H1 (cell line): ENCODE results near the gene TFPT. TPM values are rescaled to one million over a fixed set of nuclear protein-coding genes. Genes with fewer than 3 reads are reported as not detected.

Source experiments
- ASH2L ChIP-seq: fragments of 200-600, 300-600 bp; sonication (generic); IDR thresholded peaks from one replicate; pipeline ENCODE4 v1.7.1; 2017; ENCODE audit warnings: low read length
- BRCA1 ChIP-seq: IDR thresholded peaks from 2 replicates; pipeline ENCODE4 v1.6.1; 2012; ENCODE audit warnings: low read depth, low read length, improper control_type of control experiment
- CREB1 ChIP-seq: IDR thresholded peaks from 2 replicates; pipeline ENCODE4 v1.6.1; 2012; ENCODE audit warnings: inconsistent platforms
- CTBP2 ChIP-seq: IDR thresholded peaks from 2 replicates; pipeline ENCODE4 v1.7.0; 2011; ENCODE audit warnings: borderline replicate concordance, mild to moderate bottlenecking, moderate library complexity, mixed read lengths, low read length; ENCODE audit not compliant: insufficient read depth, insufficient read length
- EGR1 ChIP-seq: IDR thresholded peaks from 2 replicates; pipeline ENCODE4 v1.6.1; 2011; ENCODE audit warnings: low read depth, low read length, borderline replicate concordance
- HDAC2 ChIP-seq, 2 experiments: fragments of 300-600 bp in 1 of 2; sonication (generic) in 1 of 2; IDR thresholded peaks; 2 replicates each; pipeline ENCODE4 v1.6.1; 2011 to 2012; ENCODE audit warnings: low read depth in 2 of 2, low read length in 2 of 2, mild to moderate bottlenecking in 2 of 2, moderate library complexity in 2 of 2, borderline replicate concordance in 1 of 2, inconsistent platforms in 1 of 2
- KDM4A ChIP-seq: IDR thresholded peaks from one replicate; pipeline ENCODE4 v1.7.1; 2012; ENCODE audit warnings: low read depth, mild to moderate bottlenecking, moderate library complexity, low read length, inconsistent platforms; ENCODE audit not compliant: severe bottlenecking
- KDM5A ChIP-seq: fragments of 200-600 bp; IDR thresholded peaks from 2 replicates; pipeline ENCODE4 v1.7.1; 2012; ENCODE audit warnings: mild to moderate bottlenecking, low read length, inconsistent platforms, mixed read lengths
- PHF8 ChIP-seq: fragments of 200-600 bp; sonication (generic); conservative IDR thresholded peaks from 2 replicates; pipeline ENCODE4 v1.7.1; 2012; ENCODE audit warnings: low read depth, mild to moderate bottlenecking, inconsistent platforms, low read length, moderate library complexity
- POLR2A ChIP-seq, 2 experiments: IDR thresholded peaks; 1 replicate in 1 of 2; 2 replicates in 1 of 2; pipeline ENCODE4 v1.6.1; 2011; ENCODE audit warnings: low read depth in 2 of 2, low read length in 2 of 2, mild to moderate bottlenecking in 2 of 2; ENCODE audit errors: control extremely low read depth in 1 of 2
- POLR2AphosphoS5 ChIP-seq: IDR thresholded peaks from 2 replicates; pipeline ENCODE4 v1.6.1; 2011; ENCODE audit warnings: low read depth, low read length
- RBBP5 ChIP-seq: IDR thresholded peaks from 2 replicates; pipeline ENCODE4 v1.7.1; 2012; ENCODE audit warnings: low read depth, mild to moderate bottlenecking, inconsistent platforms, low read length, moderate library complexity, borderline replicate concordance
- SIX5 ChIP-seq: IDR thresholded peaks from 2 replicates; pipeline ENCODE4 v1.6.1; 2011; ENCODE audit warnings: mild to moderate bottlenecking, low read depth, low read length
- TAF1 ChIP-seq: IDR thresholded peaks from 2 replicates; pipeline ENCODE4 v1.6.1; 2011; ENCODE audit warnings: mild to moderate bottlenecking, low read depth, low read length
- TBP ChIP-seq: IDR thresholded peaks from 2 replicates; pipeline ENCODE4 v1.6.1; 2011; ENCODE audit warnings: low read depth, low read length, improper control_type of control experiment
- TCF12 ChIP-seq: IDR thresholded peaks from 2 replicates; pipeline ENCODE4 v1.6.1; 2011; ENCODE audit warnings: low read depth, mild to moderate bottlenecking, low read length
- TEAD4 ChIP-seq: IDR thresholded peaks from 2 replicates; pipeline ENCODE4 v1.6.1; 2012; ENCODE audit warnings: low read depth, low read length, inconsistent platforms, mixed read lengths
- YY1 ChIP-seq: IDR thresholded peaks from 2 replicates; pipeline ENCODE4 v1.6.1; 2011; ENCODE audit warnings: low read depth, mild to moderate bottlenecking, low read length
- polyA plus RNA-seq, 7 experiments: library from polyadenylated mRNA; depleted of rRNA in 3 of 7; stranded (reverse) in 5 of 7; unstranded in 2 of 7; fragments of >200 nt in 5 of 7; fragments of 200-250 nt in 2 of 7; gene quantifications; 1 replicate in 5 of 7; 2 replicates in 1 of 7; 4 replicates in 1 of 7; pipeline versions ENCODE4 v1.2.1 to v1.2.3, GENCODE V29; 2011 to 2013; ENCODE audit warnings: missing spikeins in 2 of 7, mixed read lengths in 2 of 7
- total RNA-seq: library from RNA; stranded (reverse); fragmentation: NEBNext Ultra II Directional; extraction: Animal tissue kit (Norgen Biotek cat#: 25700); gene quantifications from 2 replicates; pipeline ENCODE4 v1.2.1, GENCODE V29; 2021
- TF ChIP-seq, protein P1 (sequence below): IDR thresholded peaks from 2 replicates; pipeline ENCODE4 v1.6.1; 2012; ENCODE audit warnings: inconsistent platforms
- TF ChIP-seq, protein P2 (sequence below): IDR thresholded peaks from 2 replicates; pipeline ENCODE4 v1.6.1; 2012; ENCODE audit warnings: inconsistent platforms

TFPT gene
- total and polyA plus RNA-seq, 2 of the 8 experiments (the other 6 are each of a cell fraction or from before 2014, with no cell fraction given) = 10.4 to 17.7 TPM

DNA sequence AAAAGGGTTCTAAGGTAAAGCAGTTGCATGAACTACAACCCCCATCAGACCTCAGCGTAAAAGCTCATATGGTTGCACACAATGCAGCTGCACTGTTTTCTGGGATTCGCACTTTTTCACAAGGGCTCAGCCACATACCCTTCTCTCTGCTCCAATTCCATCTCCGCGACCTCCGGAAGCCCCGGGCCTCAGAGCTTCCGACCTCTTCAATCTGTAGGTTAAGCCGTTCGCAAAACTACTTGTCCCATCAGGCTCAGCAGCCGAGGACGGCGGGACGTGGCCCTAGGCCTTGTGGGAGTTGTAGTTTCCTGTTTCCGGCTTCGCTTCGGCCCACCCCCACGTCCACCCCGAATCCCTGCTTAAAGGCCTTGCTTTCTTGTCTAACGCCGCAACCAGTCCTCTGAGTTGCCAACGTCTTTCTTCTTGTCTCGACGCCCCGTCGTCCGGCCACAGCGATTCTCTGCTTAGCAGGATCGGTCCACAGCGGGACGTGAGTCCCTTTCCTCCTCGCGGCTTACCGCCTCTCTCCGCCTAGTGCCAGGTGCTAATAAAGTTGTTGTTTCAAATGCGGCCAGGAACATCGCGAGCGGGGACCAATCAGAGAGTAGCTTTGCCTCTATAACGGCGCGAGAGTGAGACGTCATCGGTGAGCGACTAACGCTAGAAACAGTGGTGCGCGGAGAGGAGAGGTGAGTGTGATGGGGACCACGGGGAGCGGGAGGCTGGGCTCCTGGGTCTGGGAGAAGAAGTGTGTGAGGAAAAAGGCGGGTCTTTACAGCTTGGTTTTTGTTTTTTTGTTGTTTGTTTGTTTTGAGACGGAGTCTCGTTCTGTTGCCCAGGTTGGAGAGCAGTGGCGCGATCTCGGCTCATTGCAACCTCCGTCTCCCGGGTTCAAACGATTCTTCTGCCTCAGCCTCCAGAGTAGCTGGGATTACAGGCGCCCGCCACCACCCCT lies at the start of gene TFPT, which contains the start of gene PRPF31 (continued):
- peak; percentile 99 for TF ChIP-seq KDM5A
- 0 out of 2 replicates have a peak, but pooled peaks have one; percentile 53 for TF ChIP-seq TCF12
- peak; percentile 73 for TF ChIP-seq RBBP5
- peak; percentile 7; the same call in 1 of the 2 replicates for TF ChIP-seq TEAD4
- peak; percentile 94 for TF ChIP-seq ASH2L
- TF ChIP-seq SIX5 = peak; percentile 96
- TF ChIP-seq TBP = peak; percentile 94
- peak in 1 of 2 experiments; percentile 86; a peak in 2 of 3 replicates for TF ChIP-seq POLR2A (IDR thresholded peaks at IDR 0.05; ENCODE audit: control extremely low read depth in 1 of 2, low read depth in 2 of 2, low read length in 2 of 2)
- peak; percentile 73 for TF ChIP-seq PHF8
- TF ChIP-seq BRCA1 = no peak
- TF ChIP-seq, protein P1, sequence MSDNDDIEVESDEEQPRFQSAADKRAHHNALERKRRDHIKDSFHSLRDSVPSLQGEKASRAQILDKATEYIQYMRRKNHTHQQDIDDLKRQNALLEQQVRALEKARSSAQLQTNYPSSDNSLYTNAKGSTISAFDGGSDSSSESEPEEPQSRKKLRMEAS = peak; percentile 74
- peak; percentile 95 for TF ChIP-seq POLR2AphosphoS5
- peak; percentile 64 for TF ChIP-seq YY1
- TF ChIP-seq TAF1 = peak; percentile 96
- TF ChIP-seq CREB1 = peak; percentile 99
- TF ChIP-seq KDM4A = peak; percentile 100
- no peak for TF ChIP-seq EGR1
- TF ChIP-seq HDAC2 (IDR thresholded peaks at IDR 0.05; ENCODE audit: borderline replicate concordance in 1 of 2, low read depth in 2 of 2, low read length in 2 of 2) = peak; percentile 67 to 68; a peak in 1 of 4 replicates
- no peak for TF ChIP-seq CTBP2
- TF ChIP-seq, protein P2, sequence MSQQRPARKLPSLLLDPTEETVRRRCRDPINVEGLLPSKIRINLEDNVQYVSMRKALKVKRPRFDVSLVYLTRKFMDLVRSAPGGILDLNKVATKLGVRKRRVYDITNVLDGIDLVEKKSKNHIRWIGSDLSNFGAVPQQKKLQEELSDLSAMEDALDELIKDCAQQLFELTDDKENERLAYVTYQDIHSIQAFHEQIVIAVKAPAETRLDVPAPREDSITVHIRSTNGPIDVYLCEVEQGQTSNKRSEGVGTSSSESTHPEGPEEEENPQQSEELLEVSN = no peak; the same call in 1 of the 2 replicates
